Activated CD4-positive, alpha-beta memory T cell treated with anti-CD3 and anti-CD28 coated beads for 36 hours (primary cell): Measurements from ENCODE around the gene ANKRD34C. TPM values are rescaled to one million over a fixed set of nuclear protein-coding genes. Genes with fewer than 3 reads are reported as not detected.
A peak's percentile ranks its signal among the peaks of the same experiment; 100 is the strongest.

Source experiments
- CTCF ChIA-PET: fragments of 350-600 bp; sonication (Branson Sonifier 250); formaldehyde crosslinking; loops from one replicate; lab custom pipeline; 2021; ENCODE audit warnings: antibody characterized with exemption, inconsistent platforms; lab: Charles Lee
- POLR2A ChIA-PET: fragments of 350-600 bp; sonication (Branson Sonifier 250); formaldehyde crosslinking; loops from one replicate; lab custom pipeline; 2021; ENCODE audit warnings: antibody characterized with exemption; lab: Charles Lee
- DNase-seq: peaks from one replicate; pipeline ENCODE4 v3.0.0-alpha.2; 2020
- H3K27ac Mint-ChIP-seq: one replicate; pipeline ENCODE4 v1.8.0; 2021; ENCODE audit warnings: mixed read lengths
- H3K27me3 Mint-ChIP-seq: one replicate; pipeline ENCODE4 v1.8.0; 2021; ENCODE audit warnings: mixed read lengths
- H3K36me3 Mint-ChIP-seq: one replicate; pipeline ENCODE4 v1.8.0; 2021; ENCODE audit warnings: mixed read lengths
- H3K4me1 Mint-ChIP-seq: one replicate; pipeline ENCODE4 v1.8.0; 2021; ENCODE audit warnings: low read depth, mixed read lengths
- H3K4me3 Mint-ChIP-seq: one replicate; pipeline ENCODE4 v1.8.0; 2021; ENCODE audit warnings: mild to moderate bottlenecking, mixed read lengths
- H3K9me3 Mint-ChIP-seq: one replicate; pipeline ENCODE4 v1.8.0; 2021; ENCODE audit warnings: mixed read lengths
- intact Hi-C: fragments of 100-400 bp; cut with micrococcal nuclease; formaldehyde crosslinking; loops from one replicate; pipeline ENCODE4 v1.15.1; 2023
- total RNA-seq, 2 experiments: library from RNA; stranded (reverse); gene quantifications; one replicate each; pipeline ENCODE4 v1.2.3, GENCODE V29; 2021

Gene ANKRD34C
- not detected for total RNA-seq

DNA sequence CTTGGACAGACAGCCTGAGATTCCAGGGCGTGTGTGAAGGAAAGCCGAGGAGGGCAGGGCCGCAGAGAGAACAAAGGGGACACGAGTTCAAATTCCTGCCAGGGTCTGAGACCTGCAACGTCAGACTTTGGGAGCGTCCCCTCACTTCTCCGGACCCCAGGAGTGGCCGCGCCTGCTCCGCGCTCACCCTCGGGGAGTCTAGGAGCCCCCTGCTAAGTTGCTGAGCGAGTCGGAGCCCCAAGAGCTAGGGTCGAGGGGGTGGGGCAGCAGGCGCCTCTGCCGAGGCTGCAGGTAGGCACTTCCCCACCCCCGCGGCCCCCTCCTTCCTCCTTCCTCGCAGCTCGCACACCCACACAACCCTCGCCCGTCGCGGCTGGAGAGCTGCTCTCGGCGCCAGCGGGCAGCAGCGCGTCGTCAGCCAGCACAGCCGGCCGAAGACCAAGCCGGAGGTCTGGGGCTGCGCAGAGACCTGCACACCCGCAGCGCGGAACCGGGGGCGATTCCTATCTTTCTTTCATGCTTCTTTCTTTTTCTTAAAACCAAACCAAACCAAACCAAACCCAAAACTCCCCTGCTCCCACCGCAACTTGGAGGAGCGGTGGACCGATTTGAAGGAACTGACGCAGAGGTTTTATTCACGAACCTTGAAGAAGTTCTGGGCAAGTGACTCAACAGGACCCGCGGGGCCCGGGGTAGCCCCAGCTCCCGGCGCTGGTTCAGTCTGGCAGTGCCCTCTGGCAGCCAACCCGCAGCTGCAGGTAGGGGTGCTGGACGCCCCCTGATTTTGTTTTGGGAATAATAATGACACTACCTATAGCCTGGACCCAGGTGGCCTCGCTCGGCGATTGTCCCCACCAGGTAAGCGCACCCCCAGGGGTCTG, at the start of gene ANKRD34C:
Gene ANKRD34C (plus strand): TSS at position 352 of the 881 bp plus-strand sequence. CDS start 10,563 bp downstream, outside the sequence.
- H3K27me3 Mint-ChIP-seq, result peaks cover 49% of the 10 kb centered on the region
- H3K36me3 Mint-ChIP-seq, result no peaks in the 10 kb centered on the region
- DNase-seq, result no peak
- H3K4me3 Mint-ChIP-seq, result no peak within 1 kb of the TSS
- intact Hi-C loops, result no loop called here
- peaks cover 3% of the 10 kb centered on the region for H3K9me3 Mint-ChIP-seq
- POLR2A ChIA-PET, result no interaction called here
- CTCF ChIA-PET, result no interaction called here
- H3K27ac Mint-ChIP-seq, result no peak within 1 kb of the TSS
- peaks cover 3% of the 10 kb centered on the region for H3K4me1 Mint-ChIP-seq

- Mint-ChIP-seq H3K27ac (no peak overlapping the region), H3K9me3 (peaks cover 12% of the 10 kb centered on the region), H3K27me3 (peaks cover 19% of the 10 kb centered on the region), H3K4me3 (no peak overlapping the region), H3K36me3 (no peaks in the 10 kb centered on the region), H3K4me1 (no peaks in the 10 kb centered on the region)
- POLR2A ChIA-PET, result no interaction called here
- CTCF ChIA-PET, result no interaction called here
- DNase-seq, result no peak
- intact Hi-C loops, result no loop called here
Observed at GRCh38 chr15:79233236-79233635, 49.3 kb upstream of the ANKRD34C start.

DNA sequence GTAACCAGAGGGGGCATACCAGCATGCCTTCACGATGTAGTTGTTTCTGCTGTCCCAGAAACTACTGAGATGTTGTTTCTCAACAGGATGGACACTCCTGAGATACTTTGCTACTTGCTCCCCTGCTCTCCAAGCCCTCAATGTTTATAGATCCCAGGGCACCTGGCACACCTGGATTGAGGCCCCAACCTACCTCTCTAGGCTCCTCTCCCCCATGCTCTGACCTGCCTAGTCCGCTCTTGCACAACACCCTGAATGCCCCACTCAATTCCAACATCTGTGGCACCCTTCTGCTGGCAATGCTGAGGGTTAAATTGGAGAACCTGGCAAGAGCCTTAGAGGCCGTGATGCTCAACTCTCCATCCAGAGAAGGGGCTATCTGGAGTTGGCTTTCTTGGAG, 42.5 kb upstream of the ANKRD34C start:
- peaks cover 22% of the 10 kb centered on the region for H3K27me3 Mint-ChIP-seq
- no peak overlapping the region for H3K27ac Mint-ChIP-seq
- H3K4me1 Mint-ChIP-seq, result no peaks in the 10 kb centered on the region
- H3K36me3 Mint-ChIP-seq, result no peaks in the 10 kb centered on the region
- ChIA-PET POLR2A (no interaction called here), CTCF (no interaction called here)
- intact Hi-C loops, result no loop called here
- H3K4me3 Mint-ChIP-seq, result no peak overlapping the region
- no peak for DNase-seq
- no peaks in the 10 kb centered on the region for H3K9me3 Mint-ChIP-seq

GRCh38 chr15:79243723-79244122, 38.8 kb upstream of the ANKRD34C start:
- intact Hi-C loops, result no loop called here
- Mint-ChIP-seq H3K9me3 (no peaks in the 10 kb centered on the region), H3K36me3 (no peaks in the 10 kb centered on the region), H3K4me3 (no peak overlapping the region), H3K27ac (no peak overlapping the region), H3K4me1 (no peaks in the 10 kb centered on the region), H3K27me3 (peaks cover 6% of the 10 kb centered on the region)
- CTCF ChIA-PET, result no interaction called here
- POLR2A ChIA-PET, result no interaction called here
- DNase-seq, result no peak

- Mint-ChIP-seq H3K36me3 (no peaks in the 10 kb centered on the region), H3K4me1 (no peaks in the 10 kb centered on the region), H3K27me3 (peaks cover 2% of the 10 kb centered on the region), H3K27ac (no peak overlapping the region), H3K4me3 (no peak overlapping the region), H3K9me3 (no peaks in the 10 kb centered on the region)
- CTCF ChIA-PET, result no interaction called here
- no peak for DNase-seq
- POLR2A ChIA-PET, result no interaction called here
- intact Hi-C loops, result no loop called here
Observed at GRCh38 chr15:79244876-79245275, 37.6 kb upstream of the ANKRD34C start.

GRCh38 chr15:79248183-79248582, 34.3 kb upstream of the ANKRD34C start:
- DNase-seq, result no peak
- Mint-ChIP-seq H3K27ac (no peak overlapping the region), H3K4me3 (no peak overlapping the region), H3K27me3 (peaks cover 3% of the 10 kb centered on the region), H3K9me3 (no peaks in the 10 kb centered on the region), H3K4me1 (no peaks in the 10 kb centered on the region), H3K36me3 (no peaks in the 10 kb centered on the region)
- intact Hi-C loops, result no loop called here
- ChIA-PET POLR2A (no interaction called here), CTCF (no interaction called here)

DNA sequence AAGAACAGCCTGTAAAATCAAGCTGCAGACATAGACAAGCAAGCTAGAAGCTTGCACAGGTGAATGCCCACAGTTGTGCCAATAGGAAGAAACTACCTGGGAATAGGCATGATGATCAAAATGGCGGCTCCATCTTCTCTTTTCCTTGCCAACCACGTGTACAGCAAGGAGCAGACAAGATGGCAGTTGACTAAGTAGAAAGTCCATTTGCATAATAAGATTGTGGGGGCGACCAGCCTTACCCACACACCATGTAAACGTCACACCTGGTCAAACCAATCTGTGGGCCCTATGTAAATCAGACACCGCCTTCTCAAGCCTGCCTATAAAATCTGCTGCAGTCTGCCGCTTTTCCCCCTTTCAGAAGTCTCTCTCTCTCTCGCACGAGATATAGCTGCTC, 25.1 kb upstream of the ANKRD34C start:
- no peaks in the 10 kb centered on the region for H3K4me1 Mint-ChIP-seq
- H3K36me3 Mint-ChIP-seq, result no peaks in the 10 kb centered on the region
- DNase-seq, result no peak
- peaks cover 27% of the 10 kb centered on the region for H3K27me3 Mint-ChIP-seq
- CTCF ChIA-PET, result no interaction called here
- peaks cover 2% of the 10 kb centered on the region for H3K9me3 Mint-ChIP-seq
- POLR2A ChIA-PET, result no interaction called here
- intact Hi-C loops, result no loop called here
- H3K27ac Mint-ChIP-seq, result no peak overlapping the region
- H3K4me3 Mint-ChIP-seq, result no peak overlapping the region

DNA sequence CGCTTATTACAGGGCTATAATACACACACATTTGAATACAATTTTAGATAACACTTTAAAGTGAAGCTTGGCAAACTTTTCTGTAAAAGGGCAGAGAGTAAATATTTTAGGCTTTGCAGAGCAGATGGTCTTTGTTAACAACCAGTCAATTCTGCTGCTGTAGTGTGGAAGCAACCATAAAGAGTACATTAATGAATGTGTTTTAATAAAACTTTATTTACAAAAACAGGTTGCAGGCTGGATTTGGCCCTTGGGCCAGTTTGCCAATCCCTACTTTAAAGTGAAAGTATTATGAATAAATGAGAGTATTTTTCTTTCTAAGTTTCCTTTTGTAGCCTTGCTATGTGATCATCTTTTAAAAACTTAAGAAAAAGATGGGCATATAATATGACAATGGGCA, 20.7 kb upstream of the ANKRD34C start:
- CTCF ChIA-PET, result no interaction called here
- H3K36me3 Mint-ChIP-seq, result no peaks in the 10 kb centered on the region
- no peaks in the 10 kb centered on the region for H3K9me3 Mint-ChIP-seq
- peaks cover 16% of the 10 kb centered on the region for H3K27me3 Mint-ChIP-seq
- no peak overlapping the region for H3K27ac Mint-ChIP-seq
- intact Hi-C loops, result no loop called here
- POLR2A ChIA-PET, result no interaction called here
- DNase-seq, result no peak
- H3K4me1 Mint-ChIP-seq, result no peaks in the 10 kb centered on the region
- H3K4me3 Mint-ChIP-seq, result no peak overlapping the region

DNA sequence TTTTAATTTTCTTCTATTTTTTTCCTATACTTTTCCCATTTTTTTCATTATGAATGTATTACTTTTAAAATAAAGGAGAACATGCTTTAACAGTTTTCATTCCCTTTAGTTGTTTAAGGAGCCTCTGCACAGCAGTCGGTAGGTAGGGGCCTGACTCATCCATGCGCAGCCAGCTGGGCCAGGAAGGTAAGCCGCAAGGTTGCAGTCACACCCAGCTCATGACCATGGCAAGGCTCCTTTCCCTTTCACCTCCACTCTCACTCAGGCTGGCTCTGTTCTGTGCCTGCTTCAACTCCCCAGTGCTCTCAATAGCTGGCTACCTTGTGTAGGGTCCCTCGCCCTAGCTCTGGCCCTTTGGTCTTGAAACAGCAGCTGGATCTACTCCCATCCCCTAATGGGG, 17.4 kb upstream of the ANKRD34C start:
- DNase-seq, result no peak
- POLR2A ChIA-PET, result no interaction called here
- Mint-ChIP-seq H3K27ac (no peak overlapping the region), H3K4me3 (no peak overlapping the region), H3K4me1 (no peaks in the 10 kb centered on the region), H3K9me3 (no peaks in the 10 kb centered on the region), H3K27me3 (peaks cover 19% of the 10 kb centered on the region), H3K36me3 (no peaks in the 10 kb centered on the region)
- intact Hi-C loops, result no loop called here
- CTCF ChIA-PET, result no interaction called here

DNA sequence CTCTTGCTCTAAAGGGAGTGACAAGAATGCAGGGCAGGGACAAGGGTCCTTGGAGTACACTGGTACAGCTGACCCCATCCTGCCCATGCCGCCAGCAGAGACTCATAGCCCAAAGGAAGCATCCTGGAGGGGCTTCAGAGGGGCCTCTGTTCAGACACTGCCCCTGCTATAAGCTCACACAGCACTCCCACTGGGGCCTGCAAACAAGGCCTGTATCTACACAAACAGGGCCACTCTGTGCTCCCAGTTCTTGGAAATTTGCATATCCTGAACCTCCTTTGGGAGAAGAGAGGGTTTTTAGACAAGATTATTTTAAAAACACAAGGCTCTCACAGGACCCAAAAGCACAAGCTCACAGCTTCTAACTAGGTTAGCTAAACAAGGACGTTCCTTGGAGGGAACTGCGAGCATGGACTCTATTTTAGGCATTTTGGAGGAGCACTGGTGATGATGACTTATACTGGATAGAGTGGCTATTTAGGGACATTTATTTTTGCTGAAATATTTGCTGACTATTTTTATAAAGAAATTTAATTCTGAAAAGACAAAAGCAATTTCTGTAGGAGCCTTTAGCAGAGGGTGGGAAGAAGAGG, 16.4 kb upstream of the ANKRD34C start:
- Mint-ChIP-seq H3K27me3 (peaks cover 17% of the 10 kb centered on the region), H3K4me1 (no peaks in the 10 kb centered on the region), H3K4me3 (no peak overlapping the region), H3K9me3 (no peaks in the 10 kb centered on the region), H3K27ac (no peak overlapping the region), H3K36me3 (no peaks in the 10 kb centered on the region)
- DNase-seq, result no peak
- ChIA-PET CTCF (no interaction called here), POLR2A (no interaction called here)
- intact Hi-C loops, result no loop called here

- ChIA-PET POLR2A (no interaction called here), CTCF (no interaction called here)
- DNase-seq, result peak; percentile 37
- Mint-ChIP-seq H3K27me3 (peaks cover 55% of the 10 kb centered on the region), H3K9me3 (peaks cover 3% of the 10 kb centered on the region), H3K4me1 (peaks cover 3% of the 10 kb centered on the region), H3K36me3 (no peaks in the 10 kb centered on the region), H3K27ac (no peak overlapping the region), H3K4me3 (no peak overlapping the region)
- intact Hi-C loops, result no loop called here
Observed at GRCh38 chr15:79283252-79284048, 928 bp downstream of the ANKRD34C start.

DNA sequence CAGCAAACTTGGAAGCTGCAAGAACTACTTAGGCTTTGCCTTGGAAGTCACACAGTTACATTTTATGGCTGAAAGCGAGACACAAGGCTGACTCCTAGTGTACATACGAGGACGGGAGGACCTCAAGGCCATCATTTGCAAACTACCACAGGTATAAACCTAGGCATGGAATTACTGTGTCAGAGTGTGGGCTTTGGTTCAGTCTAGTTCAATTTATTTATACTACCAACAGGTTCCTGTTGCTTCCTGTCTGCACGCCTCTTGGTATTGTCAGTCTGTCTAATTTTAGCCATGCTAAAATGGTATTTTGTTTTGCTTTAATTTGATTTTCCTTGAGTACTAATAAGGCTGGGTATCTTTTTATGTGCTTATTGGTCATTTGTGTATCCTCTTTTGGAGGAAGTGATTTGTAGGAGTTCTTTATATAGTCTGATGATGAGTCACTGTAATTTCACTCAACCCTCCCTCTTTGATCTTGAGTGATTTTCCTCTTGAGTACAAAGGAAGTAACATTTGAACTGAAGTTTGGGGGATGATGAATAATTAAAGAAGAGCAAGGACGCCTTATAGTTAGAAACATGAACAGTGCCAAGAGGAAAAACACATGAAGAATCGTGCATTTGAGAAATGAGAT, 8.2 kb downstream of the ANKRD34C start:
- peaks cover 5% of the 10 kb centered on the region for H3K4me1 Mint-ChIP-seq
- no peaks in the 10 kb centered on the region for H3K36me3 Mint-ChIP-seq
- H3K27me3 Mint-ChIP-seq, result peaks cover 22% of the 10 kb centered on the region
- no peak overlapping the region for H3K27ac Mint-ChIP-seq
- H3K9me3 Mint-ChIP-seq, result no peaks in the 10 kb centered on the region
- no peak for DNase-seq
- no peak overlapping the region for H3K4me3 Mint-ChIP-seq
- ChIA-PET POLR2A (no interaction called here), CTCF (no interaction called here)
- intact Hi-C loops, result no loop called here
